ENCODE data around the gene ST6GAL1.

- no peak for TF ChIP-seq CTCF (IDR thresholded peaks at IDR 0.05)
- TF ChIP-seq POLR2A (IDR thresholded peaks at IDR 0.05), result no peak
Observed at GRCh38 chr3:187039100-187039722, 108.9 kb downstream of the ST6GAL1 start.
